ENCODE data around the gene CCL18.

CCL18 gene

DNA sequence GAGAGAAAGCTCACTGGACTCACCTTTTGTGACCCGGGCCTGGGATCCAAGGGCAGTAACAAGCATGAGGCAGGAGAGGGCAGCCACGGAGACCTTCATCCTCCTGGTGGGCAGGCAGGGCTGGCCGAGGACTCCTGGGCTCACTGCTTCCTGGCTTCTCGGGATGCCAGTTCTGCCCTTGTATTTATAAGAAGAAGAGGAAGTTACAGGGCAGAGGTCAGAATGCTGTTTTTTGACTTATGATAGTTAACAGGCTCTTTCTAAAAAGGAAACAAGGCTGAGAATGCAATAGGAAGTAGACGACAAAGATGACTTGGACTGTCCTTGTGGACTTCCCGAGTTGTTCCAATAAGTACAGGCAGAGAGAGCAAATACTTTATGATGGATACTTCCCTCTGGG, 46.3 kb upstream of the CCL18 start, which contains the start of gene CCL23:
CCL23 (minus strand) TSS at position 174 of the 400 bp plus-strand sequence; CDS start at position 99, 75 bp downstream.
- no peak within 1 kb of the TSS for H3K9ac ChIP-seq (ENCODE audit: low read length)
- H4K8ac ChIP-seq (ENCODE audit: low read length) = no peak within 1 kb of the TSS
- no peak within 1 kb of the TSS for H2BK5ac ChIP-seq (ENCODE audit: low read depth, low read length, poor library complexity, severe bottlenecking)
- no peak within 1 kb of the TSS for H3K4me3 ChIP-seq (ENCODE audit: insufficient read depth in 1 of 2, low read depth in 1 of 2, low read length in 2 of 2)
- no peak within 1 kb of the TSS for H3K14ac ChIP-seq (ENCODE audit: low read length in 2 of 2)
- no peak within 1 kb of the TSS for H3K23ac ChIP-seq (ENCODE audit: low read length in 2 of 2)
- H2BK120ac ChIP-seq (ENCODE audit: low read depth, low read length) = no peak within 1 kb of the TSS
- no peak within 1 kb of the TSS for H4K91ac ChIP-seq (ENCODE audit: low read length)
- H2BK15ac ChIP-seq (ENCODE audit: low read depth, poor library complexity, severe bottlenecking) = no peak within 1 kb of the TSS
- no peak within 1 kb of the TSS for H2AFZ ChIP-seq (ENCODE audit: low read depth, low read length)
- no peaks in the 10 kb centered on the region for H3K9me3 ChIP-seq (ENCODE audit: control insufficient read depth, low read length)
- no peak within 1 kb of the TSS for H3K4me2 ChIP-seq (ENCODE audit: low read length, poor library complexity, severe bottlenecking)
- no peak within 1 kb of the TSS for H3K4ac ChIP-seq (ENCODE audit: low read depth in 1 of 2, low read length in 2 of 2)
- DNase-seq = no peak
- no peaks in the 10 kb centered on the region for H3K36me3 ChIP-seq (ENCODE audit: control insufficient read depth in 1 of 2, insufficient read depth in 2 of 2, low read depth in 1 of 2, low read length in 2 of 2)
- no peak within 1 kb of the TSS for H2AK5ac ChIP-seq (ENCODE audit: low read length, severe bottlenecking)
- no peaks in the 10 kb centered on the region for H3K4me1 ChIP-seq (ENCODE audit: control insufficient read depth, insufficient read depth, low read depth, low read length)
- H3K27me3 ChIP-seq (ENCODE audit: control insufficient read depth in 1 of 2, insufficient read depth in 1 of 2, low read length in 2 of 2) = peaks cover 0 to 34% of the 10 kb centered on the region in 2 experiments
- H3K18ac ChIP-seq (ENCODE audit: low read depth in 1 of 2, low read length in 2 of 2) = no peak within 1 kb of the TSS
- WGBS = 28% methylated on average over 6 of the region's 6 CpGs
- H2BK12ac ChIP-seq (ENCODE audit: low read length in 2 of 2) = no peak within 1 kb of the TSS
- H3K79me1 ChIP-seq (replicated peaks; ENCODE audit: low read length, poor library complexity, severe bottlenecking) = no peaks in the 10 kb centered on the region
- H3K27ac ChIP-seq (ENCODE audit: low read length, poor library complexity, severe bottlenecking) = no peak within 1 kb of the TSS

DNA sequence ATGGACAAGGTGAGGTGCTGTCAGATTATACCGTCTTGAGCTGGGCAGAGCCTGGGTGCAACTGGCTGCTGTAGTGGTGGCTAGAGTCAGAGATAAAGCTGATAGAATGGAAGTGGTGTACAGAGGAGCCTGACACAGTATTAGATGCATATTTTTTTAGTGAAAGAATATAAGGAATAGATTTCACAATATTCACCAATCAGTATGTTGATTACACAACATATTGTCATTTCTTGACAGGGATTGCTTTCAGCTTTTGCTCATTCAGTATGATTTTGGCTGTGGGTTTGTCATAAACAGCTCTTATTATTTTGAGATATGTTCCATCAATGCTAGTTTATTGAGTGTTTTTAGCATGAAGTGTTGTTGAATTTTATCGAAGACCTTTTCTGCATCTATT, 44.6 kb upstream of the CCL18 start:
- H3K4me2 ChIP-seq (ENCODE audit: low read length, poor library complexity, severe bottlenecking) = no peak overlapping the region

DNA sequence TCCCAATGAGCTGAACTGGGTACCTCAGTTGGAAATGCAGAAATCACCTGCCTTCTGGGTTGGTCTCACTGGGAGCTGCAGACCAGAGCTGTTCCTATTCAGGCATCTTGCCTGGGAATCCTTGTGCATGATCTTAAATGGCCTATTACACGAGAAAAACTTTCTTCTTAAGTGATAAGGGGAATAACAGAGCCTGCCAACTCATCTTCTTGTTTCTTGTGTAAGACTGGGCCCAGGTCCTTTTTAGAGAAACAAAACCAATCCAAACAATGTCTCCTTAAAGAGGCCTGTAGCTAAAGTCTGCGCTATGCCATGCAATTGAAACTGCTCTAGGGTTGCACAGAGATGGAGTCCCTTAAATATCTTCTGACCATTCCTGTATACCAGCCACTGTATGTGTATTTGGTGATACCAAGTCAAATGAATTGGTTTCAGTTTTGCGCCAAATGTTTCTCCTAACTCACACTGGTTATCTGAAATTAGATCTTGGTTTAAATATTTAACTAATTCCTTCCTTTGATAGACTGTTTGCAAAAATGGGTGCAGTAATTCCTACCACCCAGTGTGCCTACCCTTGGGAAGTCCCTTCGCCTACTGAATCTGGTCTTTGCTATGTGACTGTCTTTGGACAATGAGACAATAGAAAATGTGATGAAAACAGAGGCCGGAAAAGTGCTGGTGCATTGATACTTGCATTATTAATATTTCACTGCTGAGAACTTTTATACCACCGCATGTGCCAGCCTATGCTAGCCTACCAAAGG, 39.8 kb upstream of the CCL18 start:
- H3K27me3 ChIP-seq (ENCODE audit: control insufficient read depth in 1 of 2, insufficient read depth in 1 of 2, low read length in 2 of 2) = peaks cover 6 to 15% of the 10 kb centered on the region in 2 experiments
- H4K91ac ChIP-seq (ENCODE audit: low read length) = no peak overlapping the region
- no peak overlapping the region for H2AK5ac ChIP-seq (ENCODE audit: low read length, severe bottlenecking)
- no peak overlapping the region for H3K4ac ChIP-seq (ENCODE audit: low read depth in 1 of 2, low read length in 2 of 2)
- no peaks in the 10 kb centered on the region for H3K79me1 ChIP-seq (replicated peaks; ENCODE audit: low read length, poor library complexity, severe bottlenecking)
- H3K4me2 ChIP-seq (ENCODE audit: low read length, poor library complexity, severe bottlenecking) = no peak overlapping the region
- H3K9me3 ChIP-seq (ENCODE audit: control insufficient read depth, low read length) = no peaks in the 10 kb centered on the region
- no peak overlapping the region for H4K8ac ChIP-seq (ENCODE audit: low read length)
- no peaks in the 10 kb centered on the region for H3K36me3 ChIP-seq (ENCODE audit: control insufficient read depth in 1 of 2, insufficient read depth in 2 of 2, low read depth in 1 of 2, low read length in 2 of 2)
- H3K14ac ChIP-seq (ENCODE audit: low read length in 2 of 2) = no peak overlapping the region
- H2BK12ac ChIP-seq (ENCODE audit: low read length in 2 of 2) = no peak overlapping the region
- H3K23ac ChIP-seq (ENCODE audit: low read length in 2 of 2) = no peak overlapping the region
- no peak overlapping the region for H3K27ac ChIP-seq (ENCODE audit: low read length, poor library complexity, severe bottlenecking)
- no peak overlapping the region for H2AFZ ChIP-seq (ENCODE audit: low read depth, low read length)
- no peak overlapping the region for H3K4me3 ChIP-seq (ENCODE audit: insufficient read depth in 1 of 2, low read depth in 1 of 2, low read length in 2 of 2)
- no peak overlapping the region for H3K9ac ChIP-seq (ENCODE audit: low read length)
- no peak overlapping the region for H2BK15ac ChIP-seq (ENCODE audit: low read depth, poor library complexity, severe bottlenecking)
- H2BK5ac ChIP-seq (ENCODE audit: low read depth, low read length, poor library complexity, severe bottlenecking) = no peak overlapping the region
- no peaks in the 10 kb centered on the region for H3K4me1 ChIP-seq (ENCODE audit: control insufficient read depth, insufficient read depth, low read depth, low read length)
- 82% methylated on average over 6 of the region's 6 CpGs for WGBS
- no peak for DNase-seq
- H2BK120ac ChIP-seq (ENCODE audit: low read depth, low read length) = no peak overlapping the region
- H3K18ac ChIP-seq (ENCODE audit: low read depth in 1 of 2, low read length in 2 of 2) = no peak overlapping the region

More for the DNA sequence above, 44.6 kb upstream of the CCL18 start:
- WGBS = 88% methylated on average over 2 of the region's 2 CpGs
- Histone ChIP-seq H3K9me3 (ENCODE audit: control insufficient read depth, low read length) (no peaks in the 10 kb centered on the region), H2AFZ (ENCODE audit: low read depth, low read length) (no peak overlapping the region), H3K4me3 (ENCODE audit: insufficient read depth in 1 of 2, low read depth in 1 of 2, low read length in 2 of 2) (no peak overlapping the region), H4K91ac (ENCODE audit: low read length) (no peak overlapping the region), H3K4me1 (ENCODE audit: control insufficient read depth, insufficient read depth, low read depth, low read length) (no peaks in the 10 kb centered on the region), H3K36me3 (ENCODE audit: control insufficient read depth in 1 of 2, insufficient read depth in 2 of 2, low read depth in 1 of 2, low read length in 2 of 2) (no peaks in the 10 kb centered on the region), H3K23ac (ENCODE audit: low read length in 2 of 2) (no peak overlapping the region), H2BK120ac (ENCODE audit: low read depth, low read length) (no peak overlapping the region), H3K27ac (ENCODE audit: low read length, poor library complexity, severe bottlenecking) (no peak overlapping the region), H3K14ac (ENCODE audit: low read length in 2 of 2) (no peak overlapping the region), H3K79me1 (replicated peaks; ENCODE audit: low read length, poor library complexity, severe bottlenecking) (no peaks in the 10 kb centered on the region), H3K9ac (ENCODE audit: low read length) (no peak overlapping the region), H2BK12ac (ENCODE audit: low read length in 2 of 2) (no peak overlapping the region), H3K4ac (ENCODE audit: low read depth in 1 of 2, low read length in 2 of 2) (no peak overlapping the region), H2BK15ac (ENCODE audit: low read depth, poor library complexity, severe bottlenecking) (no peak overlapping the region), H4K8ac (ENCODE audit: low read length) (no peak overlapping the region), H2BK5ac (ENCODE audit: low read depth, low read length, poor library complexity, severe bottlenecking) (no peak overlapping the region), H2AK5ac (ENCODE audit: low read length, severe bottlenecking) (no peak overlapping the region), H3K18ac (ENCODE audit: low read depth in 1 of 2, low read length in 2 of 2) (no peak overlapping the region), H3K27me3 (ENCODE audit: control insufficient read depth in 1 of 2, insufficient read depth in 1 of 2, low read length in 2 of 2) (peaks cover 1 to 26% of the 10 kb centered on the region in 2 experiments)
- no peak for DNase-seq

DNA sequence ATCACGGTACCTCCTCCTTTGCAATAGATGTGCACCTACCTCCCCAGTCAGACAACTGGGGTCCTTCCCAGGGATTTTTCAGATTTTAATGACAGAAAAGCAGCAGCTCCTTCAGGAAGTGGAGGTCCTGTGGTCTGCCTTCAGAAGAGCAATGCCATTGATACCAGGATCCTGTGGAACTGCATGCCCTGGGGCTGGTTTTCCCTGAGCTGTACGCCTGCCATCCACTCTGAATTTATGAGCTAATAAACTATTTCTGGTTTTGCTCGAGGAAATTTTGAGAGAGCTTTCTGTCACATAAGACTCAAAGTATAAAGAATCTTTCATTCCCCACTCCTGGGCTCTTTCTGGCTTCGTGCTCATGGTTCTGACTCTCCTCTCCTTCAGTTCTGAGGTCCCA, 36.3 kb upstream of the CCL18 start:
- no peak overlapping the region for H4K8ac ChIP-seq (ENCODE audit: low read length)
- H2BK120ac ChIP-seq (ENCODE audit: low read depth, low read length) = no peak overlapping the region
- no peaks in the 10 kb centered on the region for H3K4me1 ChIP-seq (ENCODE audit: control insufficient read depth, insufficient read depth, low read depth, low read length)
- peaks cover 10 to 35% of the 10 kb centered on the region in 2 experiments for H3K27me3 ChIP-seq (ENCODE audit: control insufficient read depth in 1 of 2, insufficient read depth in 1 of 2, low read length in 2 of 2)
- no peak overlapping the region for H3K27ac ChIP-seq (ENCODE audit: low read length, poor library complexity, severe bottlenecking)
- no peak overlapping the region for H3K14ac ChIP-seq (ENCODE audit: low read length in 2 of 2)
- H2AFZ ChIP-seq (ENCODE audit: low read depth, low read length) = no peak overlapping the region
- no peaks in the 10 kb centered on the region for H3K79me1 ChIP-seq (replicated peaks; ENCODE audit: low read length, poor library complexity, severe bottlenecking)
- H3K18ac ChIP-seq (ENCODE audit: low read depth in 1 of 2, low read length in 2 of 2) = no peak overlapping the region
- no peak overlapping the region for H2BK15ac ChIP-seq (ENCODE audit: low read depth, poor library complexity, severe bottlenecking)
- no peak overlapping the region for H3K9ac ChIP-seq (ENCODE audit: low read length)
- H3K4ac ChIP-seq (ENCODE audit: low read depth in 1 of 2, low read length in 2 of 2) = no peak overlapping the region
- H3K23ac ChIP-seq (ENCODE audit: low read length in 2 of 2) = no peak overlapping the region
- H3K36me3 ChIP-seq (ENCODE audit: control insufficient read depth in 1 of 2, insufficient read depth in 2 of 2, low read depth in 1 of 2, low read length in 2 of 2) = no peaks in the 10 kb centered on the region
- H2BK12ac ChIP-seq (ENCODE audit: low read length in 2 of 2) = no peak overlapping the region
- 47% methylated on average over 3 of the region's 4 CpGs for WGBS
- H3K4me3 ChIP-seq (ENCODE audit: insufficient read depth in 1 of 2, low read depth in 1 of 2, low read length in 2 of 2) = no peak overlapping the region
- no peak for DNase-seq
- H2BK5ac ChIP-seq (ENCODE audit: low read depth, low read length, poor library complexity, severe bottlenecking) = no peak overlapping the region
- no peak overlapping the region for H2AK5ac ChIP-seq (ENCODE audit: low read length, severe bottlenecking)
- H3K4me2 ChIP-seq (ENCODE audit: low read length, poor library complexity, severe bottlenecking) = no peak overlapping the region
- H3K9me3 ChIP-seq (ENCODE audit: control insufficient read depth, low read length) = no peaks in the 10 kb centered on the region
- H4K91ac ChIP-seq (ENCODE audit: low read length) = no peak overlapping the region

Data from mesenchymal stem cell (in vitro differentiated cells and primary cell).